ENCODE data around the gene SLC22A1. TPM values are rescaled to one million over a fixed set of nuclear protein-coding genes. Genes with fewer than 3 reads are reported as not detected.

The SLC22A1 gene
- polyA plus RNA-seq, 1 of the 3 experiments (the other 2 are of a cell fraction): 0.20 TPM

DNA sequence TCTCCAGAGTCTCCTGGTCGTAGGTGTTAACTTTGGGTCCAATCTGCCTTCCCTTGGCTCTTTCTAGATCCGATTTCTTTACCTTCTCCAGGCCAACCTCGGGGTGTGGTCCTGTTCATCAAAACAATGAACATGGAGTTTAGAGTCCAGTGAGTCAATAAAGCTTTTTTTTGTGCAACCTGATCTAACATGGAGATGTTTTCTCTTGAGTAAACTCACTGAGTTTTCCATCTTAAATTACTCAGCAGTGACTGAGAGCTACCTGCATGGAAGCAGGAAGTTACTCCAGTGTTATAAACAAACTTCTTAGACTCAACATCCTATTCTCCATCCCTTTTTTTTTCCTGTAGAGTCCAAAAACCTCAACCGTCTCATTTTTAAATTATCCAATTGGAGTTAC lies 14.9 kb upstream of the SLC22A1 start:
- H3K4me2 ChIP-seq: no peak overlapping the region
- no peaks in the 10 kb centered on the region for H3F3A ChIP-seq (replicated peaks; ENCODE audit: insufficient read depth)
- H3K9ac ChIP-seq: no peak overlapping the region
- no peak overlapping the region for H3K27ac ChIP-seq (ENCODE audit: low read depth in 2 of 2, low read length in 1 of 2)
- no peaks in the 10 kb centered on the region for H3K79me2 ChIP-seq (ENCODE audit: insufficient read depth)
- H4K20me1 ChIP-seq (ENCODE audit: insufficient read depth): no peaks in the 10 kb centered on the region
- WGBS (ENCODE audit: low lambda C conversion rate): 96% methylated on average over 4 of the region's 4 CpGs
- no peaks in the 10 kb centered on the region for H3K27me3 ChIP-seq (ENCODE audit: insufficient read depth)
- no peaks in the 10 kb centered on the region for H3K9me3 ChIP-seq
- H3K36me3 ChIP-seq (replicated peaks in 1 of 2; ENCODE audit: control insufficient read depth in 1 of 2, insufficient read depth in 2 of 2, low read length in 1 of 2): peaks cover 31 to 50% of the 10 kb centered on the region in 2 experiments
- no peak overlapping the region for H3K4me3 ChIP-seq (ENCODE audit: low read depth in 2 of 2, low read length in 1 of 2)
- no peak overlapping the region for H2AFZ ChIP-seq (ENCODE audit: low read depth)
- DNase-seq: no peak
- ChIA-PET POLR2A (no interaction called here), CTCF (interaction anchor here (0.8 kb wide), 1 partner anchor 23 kb away, joined by 3 read pairs; no protein-coding TSS in a partner anchor)
- no peaks in the 10 kb centered on the region for H3K4me1 ChIP-seq (ENCODE audit: control insufficient read depth in 1 of 2, insufficient read depth in 2 of 2, low read depth in 1 of 2, low read length in 1 of 2)
- TF ChIP-seq NFIC (IDR thresholded peaks at IDR 0.05; ENCODE audit: borderline replicate concordance) (no peak), EP300 (IDR thresholded peaks at IDR 0.05; ENCODE audit: borderline replicate concordance in 1 of 2, low read depth in 1 of 2, low read length in 1 of 2) (no peak), CHD2 (IDR thresholded peaks at IDR 0.05; ENCODE audit: low read length, partially characterized antibody) (no peak), SIN3A (IDR thresholded peaks at IDR 0.05; ENCODE audit: borderline replicate concordance, low read depth, low read length) (no peak), ELF1 (IDR thresholded peaks at IDR 0.05) (no peak), NRF1 (IDR thresholded peaks at IDR 0.05; ENCODE audit: low read depth, low read length) (no peak), FOXM1 (IDR thresholded peaks at IDR 0.05; ENCODE audit: low read depth) (no peak), EZH2phosphoT487 (IDR thresholded peaks at IDR 0.05; ENCODE audit: borderline replicate concordance, low read depth) (no peak), RCOR1 (IDR thresholded peaks at IDR 0.05; ENCODE audit: low read length) (no peak), POLR2AphosphoS5 (IDR thresholded peaks at IDR 0.05; ENCODE audit: low read depth, low read length) (no peak), JUND (IDR thresholded peaks at IDR 0.05) (no peak), GATA2 (CRISPR knock-in tag; IDR thresholded peaks at IDR 0.05) (no peak), TEAD4 (IDR thresholded peaks at IDR 0.05; ENCODE audit: borderline replicate concordance, insufficient read depth) (no peak)
- TF ChIP-seq, protein P1, sequence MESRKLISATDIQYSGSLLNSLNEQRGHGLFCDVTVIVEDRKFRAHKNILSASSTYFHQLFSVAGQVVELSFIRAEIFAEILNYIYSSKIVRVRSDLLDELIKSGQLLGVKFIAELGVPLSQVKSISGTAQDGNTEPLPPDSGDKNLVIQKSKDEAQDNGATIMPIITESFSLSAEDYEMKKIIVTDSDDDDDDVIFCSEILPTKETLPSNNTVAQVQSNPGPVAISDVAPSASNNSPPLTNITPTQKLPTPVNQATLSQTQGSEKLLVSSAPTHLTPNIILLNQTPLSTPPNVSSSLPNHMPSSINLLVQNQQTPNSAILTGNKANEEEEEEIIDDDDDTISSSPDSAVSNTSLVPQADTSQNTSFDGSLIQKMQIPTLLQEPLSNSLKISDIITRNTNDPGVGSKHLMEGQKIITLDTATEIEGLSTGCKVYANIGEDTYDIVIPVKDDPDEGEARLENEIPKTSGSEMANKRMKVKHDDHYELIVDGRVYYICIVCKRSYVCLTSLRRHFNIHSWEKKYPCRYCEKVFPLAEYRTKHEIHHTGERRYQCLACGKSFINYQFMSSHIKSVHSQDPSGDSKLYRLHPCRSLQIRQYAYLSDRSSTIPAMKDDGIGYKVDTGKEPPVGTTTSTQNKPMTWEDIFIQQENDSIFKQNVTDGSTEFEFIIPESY (IDR thresholded peaks at IDR 0.05; ENCODE audit: borderline replicate concordance, low read depth): no peak
- TF ChIP-seq, protein P2, sequence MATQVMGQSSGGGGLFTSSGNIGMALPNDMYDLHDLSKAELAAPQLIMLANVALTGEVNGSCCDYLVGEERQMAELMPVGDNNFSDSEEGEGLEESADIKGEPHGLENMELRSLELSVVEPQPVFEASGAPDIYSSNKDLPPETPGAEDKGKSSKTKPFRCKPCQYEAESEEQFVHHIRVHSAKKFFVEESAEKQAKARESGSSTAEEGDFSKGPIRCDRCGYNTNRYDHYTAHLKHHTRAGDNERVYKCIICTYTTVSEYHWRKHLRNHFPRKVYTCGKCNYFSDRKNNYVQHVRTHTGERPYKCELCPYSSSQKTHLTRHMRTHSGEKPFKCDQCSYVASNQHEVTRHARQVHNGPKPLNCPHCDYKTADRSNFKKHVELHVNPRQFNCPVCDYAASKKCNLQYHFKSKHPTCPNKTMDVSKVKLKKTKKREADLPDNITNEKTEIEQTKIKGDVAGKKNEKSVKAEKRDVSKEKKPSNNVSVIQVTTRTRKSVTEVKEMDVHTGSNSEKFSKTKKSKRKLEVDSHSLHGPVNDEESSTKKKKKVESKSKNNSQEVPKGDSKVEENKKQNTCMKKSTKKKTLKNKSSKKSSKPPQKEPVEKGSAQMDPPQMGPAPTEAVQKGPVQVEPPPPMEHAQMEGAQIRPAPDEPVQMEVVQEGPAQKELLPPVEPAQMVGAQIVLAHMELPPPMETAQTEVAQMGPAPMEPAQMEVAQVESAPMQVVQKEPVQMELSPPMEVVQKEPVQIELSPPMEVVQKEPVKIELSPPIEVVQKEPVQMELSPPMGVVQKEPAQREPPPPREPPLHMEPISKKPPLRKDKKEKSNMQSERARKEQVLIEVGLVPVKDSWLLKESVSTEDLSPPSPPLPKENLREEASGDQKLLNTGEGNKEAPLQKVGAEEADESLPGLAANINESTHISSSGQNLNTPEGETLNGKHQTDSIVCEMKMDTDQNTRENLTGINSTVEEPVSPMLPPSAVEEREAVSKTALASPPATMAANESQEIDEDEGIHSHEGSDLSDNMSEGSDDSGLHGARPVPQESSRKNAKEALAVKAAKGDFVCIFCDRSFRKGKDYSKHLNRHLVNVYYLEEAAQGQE (IDR thresholded peaks at IDR 0.05; ENCODE audit: low read depth, low read length): no peak
- TF ChIP-seq, protein P3, sequence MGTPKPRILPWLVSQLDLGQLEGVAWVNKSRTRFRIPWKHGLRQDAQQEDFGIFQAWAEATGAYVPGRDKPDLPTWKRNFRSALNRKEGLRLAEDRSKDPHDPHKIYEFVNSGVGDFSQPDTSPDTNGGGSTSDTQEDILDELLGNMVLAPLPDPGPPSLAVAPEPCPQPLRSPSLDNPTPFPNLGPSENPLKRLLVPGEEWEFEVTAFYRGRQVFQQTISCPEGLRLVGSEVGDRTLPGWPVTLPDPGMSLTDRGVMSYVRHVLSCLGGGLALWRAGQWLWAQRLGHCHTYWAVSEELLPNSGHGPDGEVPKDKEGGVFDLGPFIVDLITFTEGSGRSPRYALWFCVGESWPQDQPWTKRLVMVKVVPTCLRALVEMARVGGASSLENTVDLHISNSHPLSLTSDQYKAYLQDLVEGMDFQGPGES (IDR thresholded peaks at IDR 0.05; ENCODE audit: low read depth, low read length): no peak
- TF ChIP-seq, protein P4, sequence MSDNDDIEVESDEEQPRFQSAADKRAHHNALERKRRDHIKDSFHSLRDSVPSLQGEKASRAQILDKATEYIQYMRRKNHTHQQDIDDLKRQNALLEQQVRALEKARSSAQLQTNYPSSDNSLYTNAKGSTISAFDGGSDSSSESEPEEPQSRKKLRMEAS (IDR thresholded peaks at IDR 0.05; ENCODE audit: low read depth): no peak
- TF ChIP-seq, protein P5, sequence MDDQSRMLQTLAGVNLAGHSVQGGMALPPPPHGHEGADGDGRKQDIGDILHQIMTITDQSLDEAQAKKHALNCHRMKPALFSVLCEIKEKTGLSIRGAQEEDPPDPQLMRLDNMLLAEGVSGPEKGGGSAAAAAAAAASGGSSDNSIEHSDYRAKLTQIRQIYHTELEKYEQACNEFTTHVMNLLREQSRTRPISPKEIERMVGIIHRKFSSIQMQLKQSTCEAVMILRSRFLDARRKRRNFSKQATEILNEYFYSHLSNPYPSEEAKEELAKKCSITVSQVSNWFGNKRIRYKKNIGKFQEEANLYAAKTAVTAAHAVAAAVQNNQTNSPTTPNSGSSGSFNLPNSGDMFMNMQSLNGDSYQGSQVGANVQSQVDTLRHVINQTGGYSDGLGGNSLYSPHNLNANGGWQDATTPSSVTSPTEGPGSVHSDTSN (IDR thresholded peaks at IDR 0.05): no peak
- TF ChIP-seq, protein P6, sequence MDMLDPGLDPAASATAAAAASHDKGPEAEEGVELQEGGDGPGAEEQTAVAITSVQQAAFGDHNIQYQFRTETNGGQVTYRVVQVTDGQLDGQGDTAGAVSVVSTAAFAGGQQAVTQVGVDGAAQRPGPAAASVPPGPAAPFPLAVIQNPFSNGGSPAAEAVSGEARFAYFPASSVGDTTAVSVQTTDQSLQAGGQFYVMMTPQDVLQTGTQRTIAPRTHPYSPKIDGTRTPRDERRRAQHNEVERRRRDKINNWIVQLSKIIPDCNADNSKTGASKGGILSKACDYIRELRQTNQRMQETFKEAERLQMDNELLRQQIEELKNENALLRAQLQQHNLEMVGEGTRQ (IDR thresholded peaks at IDR 0.05; ENCODE audit: borderline replicate concordance, low read depth, low read length): no peak
- no peaks in the 10 kb centered on the region for H3K9me2 ChIP-seq
